Vagina (tissue), 2 donors: ENCODE results near the gene TCN2. TPM values are rescaled to one million over a fixed set of nuclear protein-coding genes. Genes with fewer than 3 reads are reported as not detected.
"Not testable (repeated sequence)": the region's sequence is repeated elsewhere in the genome, so short reads cannot be mapped to it uniquely, and the experiment has no call there.

ENCODE experiments used
- DNase-seq, 2 donors: peaks; one replicate each; pipeline ENCODE4 v3.0.0-alpha.2; 2017; ENCODE audit errors: extremely low spot score in 2 of 2
- H3K27ac ChIP-seq: fragments of 200-600 bp; sonication (generic); one replicate; pipeline ENCODE4 v1.5.1; 2019
- H3K27me3 ChIP-seq: fragments of 200-600 bp; sonication (generic); one replicate; pipeline ENCODE4 v1.5.1; 2019
- H3K36me3 ChIP-seq, 2 donors: fragments of 200-600 bp; sonication (generic); one replicate each; pipeline ENCODE4 v1.5.1; 2017 to 2019
- H3K4me1 ChIP-seq: fragments of 200-600 bp; sonication (generic); one replicate; pipeline ENCODE4 v1.5.1; 2019
- H3K4me3 ChIP-seq, 2 donors: fragments of 200-600 bp; sonication (generic); 1 replicate in 1 of 2; 2 replicates in 1 of 2; pipeline ENCODE4 v1.5.1; 2016 to 2019
- H3K9me3 ChIP-seq: fragments of 200-600 bp; sonication (generic); one replicate; pipeline ENCODE4 v1.5.1; 2019
- POLR2A ChIP-seq, 2 donors: fragments of 450-650 bp; IDR thresholded peaks; one replicate each; pipeline ENCODE4 v1.6.1; 2017; ENCODE audit warnings: antibody characterized with exemption in 2 of 2, mild to moderate bottlenecking in 2 of 2, moderate library complexity in 2 of 2
- POLR2AphosphoS5 ChIP-seq, 2 donors: sonication (generic); formaldehyde crosslinking; IDR thresholded peaks; one replicate each; pipeline ENCODE4 v1.9.0; 2017; ENCODE audit warnings: antibody characterized with exemption in 2 of 2, mild to moderate bottlenecking in 2 of 2, low read depth in 1 of 2; ENCODE audit not compliant: insufficient read depth in 1 of 2
- intact Hi-C: fragments of 100-400 bp; cut with DNase I; formaldehyde crosslinking; loops from one replicate; pipeline ENCODE4 v1.15.1; 2023
- total RNA-seq: library from RNA; depleted of rRNA; stranded (reverse); fragments of >200 nt; gene quantifications from one replicate; pipeline ENCODE4 v1.2.3, GENCODE V29; 2016
- TF ChIP-seq, protein P1 (sequence below), 3 experiments: fragments of 450-650 bp in 2 of 3; fragments of 200-600 bp in 1 of 3; sonication (generic) in 1 of 3; IDR thresholded peaks; one replicate each; pipeline ENCODE4 v1.5.1; 2017 to 2019; ENCODE audit warnings: antibody characterized with exemption in 3 of 3, mild to moderate bottlenecking in 2 of 3, moderate library complexity in 2 of 3

The TCN2 gene
- total RNA-seq, 1 donor from 2014 or later: 20.4 TPM

DNA sequence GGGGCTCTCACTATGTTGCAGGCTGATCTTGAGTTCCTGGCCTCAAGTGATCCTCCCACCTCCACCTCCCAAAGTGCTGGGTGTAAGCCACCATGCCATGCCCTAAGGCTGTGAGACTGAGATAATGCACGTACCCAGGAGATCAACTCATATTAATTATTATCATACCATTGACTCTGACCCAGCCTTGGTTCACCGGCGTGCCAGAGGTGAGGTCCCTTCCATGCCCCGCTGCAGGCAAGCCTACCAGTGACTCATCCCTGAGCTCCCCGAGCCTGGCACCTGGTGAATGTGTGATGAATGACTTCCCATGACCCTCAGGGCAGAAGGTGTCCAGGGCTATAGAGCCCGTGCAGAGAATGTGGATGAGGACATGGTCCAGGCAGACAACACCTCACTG lies 44.6 kb upstream of the TCN2 start:
- Histone ChIP-seq H3K27ac (no peak overlapping the region), H3K9me3 (no peaks in the 10 kb centered on the region), H3K27me3 (no peaks in the 10 kb centered on the region), H3K36me3 (no peaks in the 10 kb centered on the region), H3K4me3 (no peak overlapping the region), H3K4me1 (no peaks in the 10 kb centered on the region)
- intact Hi-C loops: no loop called here
- no peak for TF ChIP-seq POLR2A (IDR thresholded peaks at IDR 0.05)
- no peak for TF ChIP-seq POLR2AphosphoS5 (IDR thresholded peaks at IDR 0.05; ENCODE audit: insufficient read depth in 1 of 2, low read depth in 1 of 2)
- TF ChIP-seq, protein P1, sequence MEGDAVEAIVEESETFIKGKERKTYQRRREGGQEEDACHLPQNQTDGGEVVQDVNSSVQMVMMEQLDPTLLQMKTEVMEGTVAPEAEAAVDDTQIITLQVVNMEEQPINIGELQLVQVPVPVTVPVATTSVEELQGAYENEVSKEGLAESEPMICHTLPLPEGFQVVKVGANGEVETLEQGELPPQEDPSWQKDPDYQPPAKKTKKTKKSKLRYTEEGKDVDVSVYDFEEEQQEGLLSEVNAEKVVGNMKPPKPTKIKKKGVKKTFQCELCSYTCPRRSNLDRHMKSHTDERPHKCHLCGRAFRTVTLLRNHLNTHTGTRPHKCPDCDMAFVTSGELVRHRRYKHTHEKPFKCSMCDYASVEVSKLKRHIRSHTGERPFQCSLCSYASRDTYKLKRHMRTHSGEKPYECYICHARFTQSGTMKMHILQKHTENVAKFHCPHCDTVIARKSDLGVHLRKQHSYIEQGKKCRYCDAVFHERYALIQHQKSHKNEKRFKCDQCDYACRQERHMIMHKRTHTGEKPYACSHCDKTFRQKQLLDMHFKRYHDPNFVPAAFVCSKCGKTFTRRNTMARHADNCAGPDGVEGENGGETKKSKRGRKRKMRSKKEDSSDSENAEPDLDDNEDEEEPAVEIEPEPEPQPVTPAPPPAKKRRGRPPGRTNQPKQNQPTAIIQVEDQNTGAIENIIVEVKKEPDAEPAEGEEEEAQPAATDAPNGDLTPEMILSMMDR (IDR thresholded peaks at IDR 0.05): no peak
- no peak for DNase-seq

DNA sequence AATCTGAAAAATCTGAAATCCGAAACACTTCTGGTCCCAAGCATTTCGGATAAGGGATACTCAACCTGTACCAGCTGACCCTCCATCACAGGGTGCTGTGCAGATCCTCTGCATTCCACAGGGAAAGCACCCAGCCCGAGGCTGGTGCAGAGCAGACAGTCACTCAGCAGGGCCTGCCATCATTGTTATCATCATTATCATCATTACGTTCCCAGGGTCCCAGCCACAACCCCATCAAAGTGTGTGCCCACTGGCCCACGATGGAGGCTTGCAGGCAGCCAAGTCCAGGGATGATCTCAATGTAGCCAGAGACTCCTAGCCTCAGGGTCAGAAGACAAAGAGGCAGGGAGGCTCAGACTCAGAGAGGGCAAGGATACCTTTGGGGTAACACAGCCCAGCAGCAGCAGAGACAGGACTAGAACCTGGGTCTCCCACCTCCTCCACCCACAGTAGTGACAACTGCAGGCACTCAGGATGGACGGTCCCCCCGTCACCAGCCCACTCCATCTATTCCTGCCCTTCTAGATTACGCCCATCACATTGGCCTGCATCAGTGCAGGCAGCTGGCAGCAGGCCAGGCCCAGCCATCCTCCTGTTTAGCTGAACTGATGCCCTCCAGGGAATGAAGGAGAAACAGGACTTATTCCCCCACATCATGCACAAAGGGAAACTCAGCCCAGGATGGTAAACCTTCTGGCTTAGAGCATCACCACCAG lies 42.8 kb upstream of the TCN2 start:
- no peaks in the 10 kb centered on the region for H3K9me3 ChIP-seq
- H3K36me3 ChIP-seq: no peaks in the 10 kb centered on the region
- no peak overlapping the region for H3K27ac ChIP-seq
- no peaks in the 10 kb centered on the region for H3K4me1 ChIP-seq
- intact Hi-C loops: no loop called here
- DNase-seq: no peak
- H3K27me3 ChIP-seq: no peaks in the 10 kb centered on the region
- no peak overlapping the region for H3K4me3 ChIP-seq
- TF ChIP-seq POLR2AphosphoS5 (IDR thresholded peaks at IDR 0.05; ENCODE audit: insufficient read depth in 1 of 2, low read depth in 1 of 2): no peak
- TF ChIP-seq, protein P1 (IDR thresholded peaks at IDR 0.05): no peak
- no peak for TF ChIP-seq POLR2A (IDR thresholded peaks at IDR 0.05)

DNA sequence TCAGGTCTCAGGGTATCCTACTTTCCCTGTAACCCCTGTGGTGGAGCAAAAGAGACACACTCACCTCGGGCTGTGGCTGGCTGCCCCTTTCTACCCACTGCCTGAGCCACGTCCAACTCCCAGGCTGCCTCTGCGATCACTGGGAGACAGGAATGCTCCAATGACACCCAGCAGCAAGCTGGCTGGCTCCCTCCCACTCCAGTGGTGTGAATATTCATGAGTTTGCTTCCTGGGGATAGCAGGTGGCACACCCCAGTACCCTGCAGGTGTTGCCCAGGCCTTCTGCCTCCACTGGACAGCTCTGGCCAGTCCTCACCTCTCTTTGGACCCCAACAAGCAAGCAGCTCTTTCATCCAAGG lies 42.2 kb upstream of the TCN2 start:
- intact Hi-C loops: no loop called here
- H3K36me3 ChIP-seq: no peaks in the 10 kb centered on the region
- no peak overlapping the region for H3K27ac ChIP-seq
- no peak for DNase-seq
- H3K9me3 ChIP-seq: no peaks in the 10 kb centered on the region
- TF ChIP-seq POLR2AphosphoS5 (IDR thresholded peaks at IDR 0.05; ENCODE audit: insufficient read depth in 1 of 2, low read depth in 1 of 2) (no peak), POLR2A (IDR thresholded peaks at IDR 0.05) (no peak)
- TF ChIP-seq, protein P1 (IDR thresholded peaks at IDR 0.05): no peak
- no peak overlapping the region for H3K4me3 ChIP-seq
- H3K4me1 ChIP-seq: no peaks in the 10 kb centered on the region
- H3K27me3 ChIP-seq: no peaks in the 10 kb centered on the region

DNA sequence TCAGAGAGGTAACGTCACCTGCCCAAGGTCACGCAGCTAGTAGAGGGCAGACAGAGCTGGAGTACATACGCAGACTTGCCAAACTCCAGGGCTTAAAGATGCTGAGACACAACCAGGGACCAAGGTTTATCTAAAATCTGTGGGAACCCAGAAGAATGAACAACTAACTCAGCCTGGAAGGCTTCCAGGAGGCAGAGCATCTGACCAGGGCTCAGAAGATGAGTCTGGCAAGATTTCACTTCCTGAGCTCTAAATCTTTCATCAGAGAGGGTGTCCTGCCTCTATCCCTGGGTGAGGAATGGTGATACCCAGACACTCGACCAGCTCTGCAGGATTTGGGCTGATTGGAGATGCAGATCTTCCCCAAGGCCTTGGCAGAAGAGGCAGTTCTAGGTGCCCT lies 41.6 kb upstream of the TCN2 start:
- no peak for TF ChIP-seq POLR2AphosphoS5 (IDR thresholded peaks at IDR 0.05; ENCODE audit: insufficient read depth in 1 of 2, low read depth in 1 of 2)
- TF ChIP-seq, protein P1 (IDR thresholded peaks at IDR 0.05): no peak
- no peak for TF ChIP-seq POLR2A (IDR thresholded peaks at IDR 0.05)
- no peak for DNase-seq
- Histone ChIP-seq H3K36me3 (no peaks in the 10 kb centered on the region), H3K27ac (no peak overlapping the region), H3K4me1 (no peaks in the 10 kb centered on the region), H3K4me3 (no peak overlapping the region), H3K9me3 (no peaks in the 10 kb centered on the region), H3K27me3 (no peaks in the 10 kb centered on the region)
- intact Hi-C loops: no loop called here

DNA sequence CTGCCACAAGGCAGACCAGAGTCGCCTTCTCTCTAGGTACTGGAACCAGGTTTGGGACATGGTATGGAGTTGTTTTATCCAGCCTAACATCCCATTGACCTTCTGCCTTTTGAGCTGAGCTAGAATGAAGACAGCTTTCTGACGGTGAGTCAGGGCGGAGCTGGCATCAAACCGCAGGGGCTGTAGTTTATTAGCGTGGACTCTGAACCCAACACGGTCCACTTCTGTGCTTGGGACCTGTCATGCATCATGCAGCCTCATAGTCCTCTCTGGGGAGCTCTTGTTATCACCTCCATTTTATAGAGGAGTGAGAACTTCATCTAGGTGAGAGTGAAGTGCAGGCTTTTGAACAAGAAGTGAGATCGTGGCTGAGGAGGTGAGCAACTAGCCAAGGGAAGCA lies 40.8 kb upstream of the TCN2 start:
- no peak for DNase-seq
- H3K9me3 ChIP-seq: no peaks in the 10 kb centered on the region
- H3K36me3 ChIP-seq: no peaks in the 10 kb centered on the region
- H3K27me3 ChIP-seq: no peaks in the 10 kb centered on the region
- H3K27ac ChIP-seq: no peak overlapping the region
- H3K4me1 ChIP-seq: no peaks in the 10 kb centered on the region
- no peak overlapping the region for H3K4me3 ChIP-seq
- intact Hi-C loops: no loop called here
- no peak for TF ChIP-seq POLR2A (IDR thresholded peaks at IDR 0.05)
- TF ChIP-seq, protein P1 (IDR thresholded peaks at IDR 0.05): no peak
- no peak for TF ChIP-seq POLR2AphosphoS5 (IDR thresholded peaks at IDR 0.05; ENCODE audit: insufficient read depth in 1 of 2, low read depth in 1 of 2)

DNA sequence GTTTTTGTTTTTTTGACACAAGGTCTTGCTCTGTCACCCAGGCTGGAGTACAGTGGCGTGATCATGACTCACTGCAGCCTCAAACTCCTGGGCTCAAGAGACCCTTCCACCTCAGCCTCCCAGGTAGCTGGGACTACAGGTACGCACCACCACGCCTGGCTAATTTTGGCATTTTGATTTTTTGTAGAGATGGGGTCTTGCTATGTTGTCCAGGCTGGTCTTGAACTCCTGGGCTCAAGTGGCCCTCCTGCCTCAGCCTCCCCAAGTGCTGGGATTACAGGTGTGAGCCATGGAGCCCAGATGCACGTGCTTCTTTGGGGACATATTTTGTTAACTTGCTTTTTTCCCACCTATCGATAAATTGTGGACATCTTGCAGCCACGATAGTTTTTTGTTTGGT lies 39.7 kb upstream of the TCN2 start:
- H3K27me3 ChIP-seq, H3K4me3 ChIP-seq, H3K27ac ChIP-seq, intact Hi-C loops, DNase-seq, H3K36me3 ChIP-seq, H3K4me1 ChIP-seq, H3K9me3 ChIP-seq: not testable (repeated sequence)
